Cardiac muscle cell (in vitro differentiated cells and primary cell): ENCODE measurements around the gene SRSF10. TPM values are rescaled to one million over a fixed set of nuclear protein-coding genes. Genes with fewer than 3 reads are reported as not detected.
"Not testable (repeated sequence)": the region's sequence is repeated elsewhere in the genome, so short reads cannot be mapped to it uniquely, and the experiment has no call there.

ENCODE experiments used
- DNase-seq, 2 donors: peaks; one replicate each; pipeline versions ENCODE4 v3.0.0 to v3.0.0-alpha.2; 2010 to 2017; ENCODE audit warnings: low read depth in 1 of 2, low spot score in 1 of 2
- H3K27ac ChIP-seq: fragments of 200-600 bp; sonication (generic); 2 replicates; pipeline ENCODE4 v1.5.1; 2016
- H3K27me3 ChIP-seq: fragments of 200-600 bp; sonication (generic); 2 replicates; pipeline ENCODE4 v1.6.0; 2016; ENCODE audit warnings: control low read depth
- H3K36me3 ChIP-seq: fragments of 200-600 bp; sonication (generic); 2 replicates; pipeline ENCODE4 v1.5.1; 2016; ENCODE audit warnings: control low read depth
- H3K4me1 ChIP-seq: fragments of 200-600 bp; sonication (generic); 2 replicates; pipeline ENCODE4 v1.8.1; 2017; ENCODE audit warnings: low read depth, mild to moderate bottlenecking, mixed run types
- H3K4me3 ChIP-seq: fragments of 200-600 bp; sonication (generic); 2 replicates; pipeline ENCODE4 v1.5.1; 2016; ENCODE audit warnings: mild to moderate bottlenecking
- H3K9me3 ChIP-seq: fragments of 200-600 bp; sonication (generic); 2 replicates; pipeline ENCODE4 v1.5.1; 2017; ENCODE audit warnings: low read depth, mild to moderate bottlenecking, control low read depth
- polyA plus RNA-seq: library from polyadenylated mRNA; unstranded; fragments of >200 nt; fragmentation: Nextera tagmentation; extraction: Ambion mirVana; gene quantifications from 2 replicates; pipeline ENCODE4 v1.2.1, GENCODE V29; 2016
- total RNA-seq: library from RNA; depleted of rRNA; stranded (reverse); fragments of >200 nt; gene quantifications from 2 replicates; pipeline ENCODE4 v1.2.3, GENCODE V29; 2016
- TF ChIP-seq, protein P1 (sequence below): IDR thresholded peaks from 2 replicates; pipeline ENCODE4 v1.5.1; 2012; ENCODE audit warnings: low read depth, mild to moderate bottlenecking, low read length

Gene SRSF10
- total and polyA plus RNA-seq, 2 experiments from 2014 or later, result 134 to 181 TPM

DNA sequence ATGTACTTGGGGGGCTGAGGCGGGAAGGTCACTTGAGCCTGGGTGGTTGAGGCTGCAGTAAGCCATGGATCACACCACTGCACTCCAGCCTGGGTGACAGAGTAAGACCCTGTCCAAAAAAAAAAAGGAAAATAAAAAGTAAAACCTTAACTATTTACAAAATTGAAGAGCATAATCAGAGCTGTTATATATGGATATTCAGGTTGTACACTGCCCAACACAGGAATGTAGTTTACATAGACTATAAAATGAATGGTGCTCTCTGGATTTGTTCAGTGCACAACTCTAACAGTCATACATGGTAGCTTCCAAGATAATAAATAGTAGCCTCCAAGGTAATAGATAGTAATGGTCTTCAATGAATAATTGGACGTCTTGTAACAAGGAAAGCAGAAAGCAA lies 22.6 kb upstream of the SRSF10 start:
- H3K9me3 ChIP-seq, result no peaks in the 10 kb centered on the region
- DNase-seq, result no peak
- H3K4me3 ChIP-seq, result no peak overlapping the region
- H3K27me3 ChIP-seq, result no peaks in the 10 kb centered on the region
- no peak overlapping the region for H3K27ac ChIP-seq
- TF ChIP-seq, protein P1, sequence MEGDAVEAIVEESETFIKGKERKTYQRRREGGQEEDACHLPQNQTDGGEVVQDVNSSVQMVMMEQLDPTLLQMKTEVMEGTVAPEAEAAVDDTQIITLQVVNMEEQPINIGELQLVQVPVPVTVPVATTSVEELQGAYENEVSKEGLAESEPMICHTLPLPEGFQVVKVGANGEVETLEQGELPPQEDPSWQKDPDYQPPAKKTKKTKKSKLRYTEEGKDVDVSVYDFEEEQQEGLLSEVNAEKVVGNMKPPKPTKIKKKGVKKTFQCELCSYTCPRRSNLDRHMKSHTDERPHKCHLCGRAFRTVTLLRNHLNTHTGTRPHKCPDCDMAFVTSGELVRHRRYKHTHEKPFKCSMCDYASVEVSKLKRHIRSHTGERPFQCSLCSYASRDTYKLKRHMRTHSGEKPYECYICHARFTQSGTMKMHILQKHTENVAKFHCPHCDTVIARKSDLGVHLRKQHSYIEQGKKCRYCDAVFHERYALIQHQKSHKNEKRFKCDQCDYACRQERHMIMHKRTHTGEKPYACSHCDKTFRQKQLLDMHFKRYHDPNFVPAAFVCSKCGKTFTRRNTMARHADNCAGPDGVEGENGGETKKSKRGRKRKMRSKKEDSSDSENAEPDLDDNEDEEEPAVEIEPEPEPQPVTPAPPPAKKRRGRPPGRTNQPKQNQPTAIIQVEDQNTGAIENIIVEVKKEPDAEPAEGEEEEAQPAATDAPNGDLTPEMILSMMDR, result no peak
- H3K4me1 ChIP-seq, result no peaks in the 10 kb centered on the region
- no peaks in the 10 kb centered on the region for H3K36me3 ChIP-seq

GRCh38 chr1:23999156-23999671 lies 19.1 kb upstream of the SRSF10 start:
- H3K36me3 ChIP-seq, result no peaks in the 10 kb centered on the region
- no peaks in the 10 kb centered on the region for H3K27me3 ChIP-seq
- H3K4me1 ChIP-seq, result no peaks in the 10 kb centered on the region
- no peak overlapping the region for H3K4me3 ChIP-seq
- DNase-seq, result no peak
- H3K9me3 ChIP-seq, result no peaks in the 10 kb centered on the region
- H3K27ac ChIP-seq, result no peak overlapping the region
- TF ChIP-seq, protein P1, result no peak

DNA sequence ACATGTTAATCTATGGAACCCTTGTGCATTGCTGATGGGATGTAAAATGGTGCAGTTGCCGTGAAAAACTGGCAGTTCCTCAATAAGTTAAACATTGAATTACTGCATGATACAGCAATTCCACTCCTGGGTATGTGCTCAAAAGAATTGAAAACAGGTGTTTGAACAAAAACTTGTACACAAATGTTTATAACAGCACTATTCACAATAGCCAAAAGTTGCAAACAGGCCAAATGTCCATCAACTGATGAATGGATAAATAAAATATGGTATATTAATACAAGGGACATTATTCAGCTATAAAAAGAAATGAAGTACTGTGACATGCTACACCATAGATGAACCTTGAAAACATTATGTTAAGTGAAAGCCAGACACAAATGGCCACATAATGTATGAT lies 17.7 kb upstream of the SRSF10 start:
- Histone ChIP-seq H3K4me3 (no peak overlapping the region), H3K4me1 (no peaks in the 10 kb centered on the region), H3K9me3 (no peaks in the 10 kb centered on the region), H3K36me3 (no peaks in the 10 kb centered on the region), H3K27ac (no peak overlapping the region), H3K27me3 (no peaks in the 10 kb centered on the region)
- DNase-seq, result no peak
- TF ChIP-seq, protein P1, result no peak

DNA sequence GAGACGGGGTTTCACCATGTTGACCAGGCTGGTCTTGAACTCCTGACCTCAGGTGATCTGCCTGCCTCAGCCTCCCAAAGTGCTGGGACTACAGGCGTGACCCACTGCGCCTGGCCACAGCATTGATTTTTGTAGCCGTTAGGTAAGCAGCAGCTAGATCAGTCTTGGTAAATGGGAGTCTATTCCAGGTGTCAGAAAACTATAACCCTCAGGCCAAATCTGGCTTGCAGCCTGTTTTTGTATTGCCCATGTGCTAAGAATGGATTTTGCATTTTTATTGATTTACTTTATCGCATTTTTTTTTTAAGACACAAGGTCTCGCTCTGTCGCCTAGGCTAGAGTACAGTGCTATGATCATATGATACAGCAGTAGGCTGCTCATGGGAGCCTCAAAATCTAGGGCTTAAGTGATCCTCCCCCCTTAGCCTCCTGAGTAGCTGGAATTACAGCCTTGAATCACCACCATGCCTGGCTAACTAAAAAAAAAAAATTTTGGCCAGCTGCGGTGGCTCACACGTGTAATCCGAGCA lies 16.6 kb upstream of the SRSF10 start:
- Histone ChIP-seq H3K4me3 (no peak overlapping the region), H3K9me3 (no peaks in the 10 kb centered on the region), H3K36me3 (no peaks in the 10 kb centered on the region), H3K4me1 (no peaks in the 10 kb centered on the region), H3K27ac (no peak overlapping the region), H3K27me3 (no peaks in the 10 kb centered on the region)
- DNase-seq, result no peak
- TF ChIP-seq, protein P1, result no peak

GRCh38 chr1:23995431-23995837 lies 15.3 kb upstream of the SRSF10 start:
- Histone ChIP-seq H3K27ac (no peak overlapping the region), H3K4me1 (no peaks in the 10 kb centered on the region), H3K4me3 (no peak overlapping the region), H3K36me3 (no peaks in the 10 kb centered on the region), H3K27me3 (no peaks in the 10 kb centered on the region), H3K9me3 (no peaks in the 10 kb centered on the region)
- TF ChIP-seq, protein P1, result no peak
- peak in 1 of 2 donors; percentile 74 for DNase-seq

DNA sequence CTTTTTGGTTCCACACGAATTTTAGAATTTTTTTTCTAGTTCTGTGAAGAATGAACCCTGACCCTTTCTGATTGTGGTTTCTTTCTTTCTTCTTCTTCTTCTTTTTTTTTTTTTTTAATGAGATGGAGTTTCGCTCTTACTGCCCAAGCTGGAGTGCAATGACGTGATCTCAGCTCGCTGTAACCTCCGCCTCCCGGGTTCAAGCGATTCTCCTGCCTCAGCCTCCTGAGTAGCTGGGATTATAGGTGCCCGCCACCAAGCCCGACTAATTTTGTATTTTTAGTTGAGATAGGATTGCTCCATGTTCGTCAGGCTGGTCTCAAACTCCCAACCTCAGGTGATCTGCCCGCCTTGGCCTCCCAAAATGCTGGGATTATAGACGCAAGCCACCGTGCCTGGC lies 11.9 kb upstream of the SRSF10 start:
- H3K27ac ChIP-seq, H3K4me3 ChIP-seq, H3K9me3 ChIP-seq, DNase-seq, H3K36me3 ChIP-seq, H3K4me1 ChIP-seq, H3K27me3 ChIP-seq: not testable (repeated sequence)
